NCI-H128 (cell line): ENCODE data around the gene CTPS2.

Experiments used
- DNase-seq: peaks from one replicate; lab custom pipeline; 2025; ENCODE audit not compliant: unreplicated experiment; lab: John Stamatoyannopoulos, UW

The CTPS2 gene

DNA sequence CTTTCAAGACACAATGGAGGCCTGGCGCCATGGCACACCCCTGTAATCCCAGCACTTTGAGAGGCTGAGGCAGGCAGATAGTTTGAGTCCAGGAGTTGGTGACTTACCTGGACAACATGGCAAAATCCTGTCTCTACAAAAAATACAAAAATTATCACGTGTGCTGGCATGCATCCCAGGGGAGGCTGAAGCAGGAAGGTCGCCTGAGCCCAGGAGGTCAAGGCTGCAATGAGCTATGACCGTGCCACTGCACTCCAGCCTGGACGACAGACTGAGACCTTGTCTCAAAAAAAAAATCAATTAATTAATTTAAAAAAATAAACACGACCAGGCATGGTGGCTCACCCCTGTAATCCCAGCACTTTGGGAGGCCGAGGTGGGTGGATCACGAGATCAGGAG is 2.0 kb upstream of the CTPS2 start:
- DNase-seq = no peak

- no peak for DNase-seq
Observed at GRCh38 chrX:16711893-16712547, 449 bp downstream of the CTPS2 start.

GRCh38 chrX:16711219-16711811 is 1.2 kb downstream of the CTPS2 start:
- DNase-seq = no peak

DNA sequence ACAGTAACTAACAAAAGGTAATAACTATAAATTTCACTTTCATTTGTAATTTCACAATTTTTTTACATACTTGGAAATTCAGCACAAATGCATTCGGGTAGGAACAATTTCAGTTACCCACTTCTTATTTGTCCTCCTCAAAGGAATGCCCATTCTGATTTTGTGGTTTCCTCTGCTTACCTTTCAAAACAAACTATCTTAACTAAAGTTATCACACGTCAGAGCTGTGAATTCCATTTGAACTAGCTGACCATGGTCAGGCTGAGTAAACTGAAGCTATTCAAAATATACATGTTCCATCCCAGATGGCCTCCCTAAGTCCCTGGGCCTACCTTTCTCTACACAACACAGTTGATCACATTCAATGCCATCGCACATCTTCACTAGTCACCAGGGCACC is 4.5 kb downstream of the CTPS2 start:
- DNase-seq = no peak

DNA sequence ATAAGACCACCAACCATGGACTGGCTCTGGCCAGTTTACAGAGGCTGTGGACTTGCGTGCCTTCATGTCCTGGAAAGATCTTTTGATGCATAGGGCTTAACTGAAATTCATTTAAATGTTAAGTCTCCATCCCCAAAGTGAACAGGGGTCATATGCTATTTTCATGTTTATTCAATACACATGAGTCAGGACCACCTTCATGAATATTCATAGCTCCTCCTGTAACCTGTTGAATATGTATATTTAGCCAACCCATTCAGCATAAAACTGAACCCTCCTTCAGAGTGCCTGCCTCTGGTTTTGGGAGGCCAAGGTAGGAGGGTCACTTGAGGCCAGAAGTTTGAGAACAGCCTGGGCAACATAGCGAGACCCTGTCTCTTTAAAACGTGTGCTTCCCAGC is 7.1 kb downstream of the CTPS2 start:
- DNase-seq = no peak

- no peak for DNase-seq
Observed at GRCh38 chrX:16702700-16703599, 9.5 kb downstream of the CTPS2 start.

GRCh38 chrX:16700734-16701133 is 11.7 kb downstream of the CTPS2 start:
- no peak for DNase-seq

DNA sequence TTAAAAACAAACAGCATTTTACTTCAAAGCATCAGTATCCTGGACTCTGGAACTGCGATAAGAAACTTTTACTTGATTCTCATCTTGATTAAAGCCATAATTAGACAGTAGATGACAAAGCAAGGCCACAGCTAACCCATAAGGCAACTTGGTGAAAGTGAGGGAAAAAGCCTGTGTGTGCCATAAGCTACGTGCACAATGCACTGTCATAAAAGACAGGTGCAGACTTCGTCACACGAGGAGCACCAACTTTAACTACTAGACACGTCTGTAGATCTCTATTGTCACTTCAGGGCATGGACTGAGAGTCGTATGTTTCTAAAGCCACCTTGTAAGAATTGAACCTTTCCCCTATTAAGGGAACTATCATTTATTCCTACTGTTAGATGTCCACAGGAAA is 13.1 kb downstream of the CTPS2 start:
- DNase-seq = no peak

- no peak for DNase-seq
Observed at GRCh38 chrX:16696956-16697355, 15.5 kb downstream of the CTPS2 start.

- peak; percentile 15 for DNase-seq
Observed at GRCh38 chrX:16695079-16695676, 17.3 kb downstream of the CTPS2 start.

DNA sequence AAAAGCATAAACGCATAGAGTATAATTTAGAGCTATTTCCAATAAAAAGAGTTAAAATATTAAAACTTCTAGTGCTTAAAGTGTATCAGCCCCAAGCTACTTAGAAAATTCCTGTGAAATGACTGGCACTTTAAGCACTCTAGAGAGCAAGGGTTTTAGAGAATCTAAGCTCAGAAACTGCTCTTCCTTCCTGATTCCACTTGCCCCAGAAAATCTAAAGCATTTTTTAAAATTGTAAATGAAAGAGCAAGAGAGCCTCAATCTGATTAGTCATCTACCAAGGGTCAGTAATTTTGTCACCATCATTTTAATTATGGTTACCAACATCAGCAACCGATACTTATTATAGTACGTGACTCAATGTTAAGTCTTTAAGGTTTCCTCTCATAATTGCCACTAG is 25.0 kb downstream of the CTPS2 start:
- no peak for DNase-seq

DNA sequence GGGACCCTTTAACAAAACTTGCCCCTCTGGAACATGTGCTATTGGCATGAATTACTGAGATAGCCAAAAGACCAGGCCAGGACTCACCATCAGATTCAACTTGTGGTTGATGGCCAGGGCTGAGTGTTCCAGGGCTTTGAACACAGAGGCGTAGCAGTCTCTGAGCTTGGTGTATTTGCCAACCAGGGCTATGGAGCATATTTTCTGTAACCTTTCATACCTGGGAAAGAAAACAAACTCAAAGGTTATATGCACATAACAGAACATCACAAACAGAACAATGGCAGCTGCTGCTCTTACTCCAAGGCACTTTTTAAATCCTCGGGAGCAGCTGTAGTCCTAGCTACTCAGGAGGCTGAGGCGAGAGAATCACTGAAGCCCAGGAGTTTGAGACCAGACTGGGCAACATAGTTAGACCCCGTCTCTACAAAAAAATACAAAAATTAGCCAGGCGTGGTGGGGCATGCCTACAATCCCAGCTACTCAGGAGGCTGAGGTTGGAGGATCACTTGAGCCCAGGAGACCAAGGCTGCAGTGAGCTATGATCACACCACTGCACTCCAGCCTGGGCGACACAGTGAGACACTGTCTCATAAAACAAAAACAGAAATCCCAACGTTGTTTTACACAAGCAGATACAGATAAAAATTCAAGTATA is 29.3 kb downstream of the CTPS2 start:
- no peak for DNase-seq

DNA sequence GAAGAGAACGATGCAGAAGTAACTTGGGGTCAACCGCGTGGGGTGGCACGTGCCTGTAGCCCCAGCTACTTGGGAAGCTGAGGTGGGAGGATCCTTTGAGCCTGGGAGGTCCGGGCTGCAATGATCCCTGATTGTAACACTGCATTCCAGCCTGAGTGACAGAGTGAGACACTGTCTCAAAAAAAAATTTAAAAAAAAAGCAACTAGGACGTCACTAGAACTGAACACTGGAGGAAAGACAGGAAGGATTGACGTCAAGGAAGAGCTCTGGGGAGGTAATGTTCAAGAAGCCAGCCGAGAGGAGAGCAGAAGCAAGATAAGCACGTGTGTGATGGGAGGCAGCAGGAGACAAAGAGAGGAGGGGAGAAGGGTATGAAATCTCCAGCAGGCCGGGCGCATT is 33.8 kb downstream of the CTPS2 start:
- DNase-seq = no peak

- DNase-seq = no peak
Observed at GRCh38 chrX:16671005-16671404, 41.5 kb downstream of the CTPS2 start.

GRCh38 chrX:16666541-16666940 is 45.9 kb downstream of the CTPS2 start:
- no peak for DNase-seq

- no peak for DNase-seq
Observed at GRCh38 chrX:16665089-16665488, 47.4 kb downstream of the CTPS2 start.

DNA sequence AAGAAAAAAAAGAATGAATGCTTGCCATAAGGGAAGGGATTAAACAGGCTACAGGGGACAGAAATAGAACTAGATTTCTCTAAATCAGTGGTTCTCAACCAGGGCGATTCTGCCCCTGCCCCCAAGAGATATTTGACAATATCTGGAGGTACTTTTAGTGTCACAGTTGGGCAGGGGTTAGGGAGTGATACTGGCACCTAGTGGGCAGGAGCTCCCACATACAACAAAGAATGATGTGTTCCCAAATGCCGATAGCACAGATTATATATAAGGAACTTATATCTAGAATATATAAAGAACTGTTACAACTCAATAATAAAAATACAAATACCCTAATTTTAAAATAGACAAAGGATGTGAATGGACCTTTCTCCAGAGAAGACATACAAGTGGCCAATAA is 47.8 kb downstream of the CTPS2 start:
- no peak for DNase-seq

DNA sequence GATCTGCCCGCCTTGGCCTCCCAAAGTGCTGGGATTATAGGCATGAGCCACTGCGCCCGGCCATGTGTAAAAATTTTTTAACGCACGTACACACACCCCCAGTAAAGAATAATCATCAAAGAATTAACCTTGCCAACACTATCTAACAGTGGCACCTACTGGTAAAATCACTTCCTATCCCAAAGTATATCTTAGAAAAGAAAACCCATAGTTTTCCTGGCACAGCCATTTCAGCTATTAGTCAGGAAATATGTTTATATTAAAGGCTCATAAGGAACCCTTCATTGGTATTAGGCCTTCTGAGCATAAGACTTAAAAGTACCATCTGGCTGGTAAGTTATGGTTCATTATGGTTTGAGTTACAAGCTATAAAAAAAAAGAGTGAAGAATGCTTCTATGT is 48.4 kb downstream of the CTPS2 start:
- DNase-seq = no peak

DNA sequence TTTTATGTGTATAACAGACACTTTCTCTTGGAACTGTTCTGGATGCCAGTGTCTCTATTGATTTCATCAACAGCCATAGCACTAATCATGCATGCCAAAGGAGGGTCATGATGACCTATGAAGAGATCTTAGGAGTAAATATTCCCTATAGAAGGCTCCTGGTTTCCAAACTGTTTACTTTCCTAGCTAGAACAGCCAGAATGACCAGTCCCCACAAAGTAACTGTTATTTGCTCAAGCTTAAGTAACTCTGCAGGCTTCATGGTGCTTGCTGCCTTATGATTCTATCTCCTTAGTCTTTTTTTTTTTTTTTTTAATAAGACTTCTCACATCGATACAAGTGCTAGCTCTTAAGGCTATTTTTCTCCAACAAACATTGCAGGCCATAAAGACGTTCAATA is 50.1 kb downstream of the CTPS2 start:
- no peak for DNase-seq

- no peak for DNase-seq
Observed at GRCh38 chrX:16661495-16661894, 51.0 kb downstream of the CTPS2 start.

DNA sequence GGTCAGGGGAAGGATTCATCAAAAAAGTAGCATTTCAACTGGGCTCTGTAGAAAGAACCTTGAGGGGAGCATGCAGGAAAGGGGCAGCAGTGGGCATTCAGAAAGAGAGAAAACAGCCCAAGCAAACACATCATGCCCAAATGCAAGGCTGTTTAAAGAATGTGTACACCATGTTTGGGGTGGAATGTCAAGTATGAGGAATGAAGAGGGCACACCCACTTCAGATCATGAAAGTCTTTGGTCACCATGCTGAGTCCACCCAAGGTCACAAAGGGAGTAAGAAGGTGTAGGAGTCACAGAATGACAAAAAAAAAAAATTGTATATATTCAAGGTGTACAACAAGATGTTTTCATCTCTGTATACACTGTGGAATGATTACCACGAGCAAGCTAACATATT is 53.1 kb downstream of the CTPS2 start:
- no peak for DNase-seq
